NCI-H2196 (cell line): Measurements from ENCODE around the gene C20orf144.

Experiments
- DNase-seq: peaks from one replicate; lab custom pipeline; 2025; ENCODE audit not compliant: unreplicated experiment; lab: John Stamatoyannopoulos, UW

The C20orf144 gene

DNA sequence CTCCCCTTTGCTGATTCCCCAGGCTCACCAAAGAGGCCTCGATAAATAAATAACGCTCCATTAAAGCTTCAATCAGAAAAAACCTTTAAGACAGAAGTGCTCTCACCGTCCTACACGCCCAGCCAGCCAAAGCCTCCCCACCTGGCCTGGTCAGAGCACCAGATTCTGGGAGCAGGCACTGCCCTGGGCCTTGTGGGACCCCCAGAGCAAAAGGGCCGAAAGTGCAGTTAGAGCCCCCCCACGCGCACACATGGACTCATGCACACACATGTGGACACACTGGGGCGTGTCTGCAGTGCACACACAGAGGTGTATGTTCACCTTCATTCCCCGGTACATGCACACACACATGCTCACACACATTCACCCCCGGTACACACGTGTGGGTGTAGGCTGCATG is 14.0 kb downstream of the C20orf144 start:
- no peak for DNase-seq

DNA sequence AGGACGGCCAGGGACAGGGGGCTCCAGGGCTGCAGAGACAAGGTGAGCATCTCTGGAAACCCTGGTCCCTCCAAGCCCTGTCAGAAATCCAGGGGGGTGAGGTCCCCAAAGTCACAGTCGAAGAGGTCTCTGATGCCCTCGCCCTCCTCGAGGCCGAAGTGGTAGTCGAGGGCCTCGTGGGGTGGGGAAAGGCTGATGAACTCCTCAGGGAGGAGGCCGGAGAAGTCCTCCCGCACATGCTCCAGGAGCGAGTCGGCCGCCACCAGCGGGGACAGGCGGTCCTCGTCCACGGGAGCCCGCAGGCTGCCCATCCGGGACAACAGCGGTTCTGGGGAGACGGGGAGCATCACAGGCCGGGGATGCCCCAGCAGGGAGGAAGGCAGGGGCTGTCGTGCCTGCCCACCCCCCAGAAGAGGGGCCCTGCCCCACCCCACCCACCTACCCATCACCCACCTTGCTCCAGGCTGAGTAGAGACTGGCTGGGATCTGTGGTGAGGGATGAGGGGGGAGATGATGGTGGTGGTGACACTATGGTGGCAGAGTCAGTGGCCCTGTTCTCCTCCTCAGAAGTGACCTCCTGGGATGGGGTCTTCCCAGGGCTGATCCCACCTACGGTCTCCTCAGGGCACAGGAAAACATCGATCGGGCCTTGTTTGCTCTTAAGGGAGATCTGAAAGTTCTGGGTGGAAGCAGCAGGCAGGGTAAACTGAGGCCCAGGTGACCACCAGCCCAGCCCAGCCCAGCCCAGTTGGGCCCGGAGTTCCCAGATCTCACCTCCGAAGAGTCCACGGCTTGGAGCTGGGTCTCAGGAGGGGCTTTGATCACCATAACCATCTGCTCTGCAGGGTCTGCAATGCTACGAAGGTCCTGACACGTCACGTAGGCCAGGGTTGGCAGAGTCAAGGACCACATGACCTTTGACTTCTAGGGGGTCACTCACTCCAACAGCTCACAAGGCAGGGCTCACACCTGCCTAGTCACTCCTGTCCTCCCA is 14.8 kb downstream of the C20orf144 start:
- DNase-seq = no peak

DNA sequence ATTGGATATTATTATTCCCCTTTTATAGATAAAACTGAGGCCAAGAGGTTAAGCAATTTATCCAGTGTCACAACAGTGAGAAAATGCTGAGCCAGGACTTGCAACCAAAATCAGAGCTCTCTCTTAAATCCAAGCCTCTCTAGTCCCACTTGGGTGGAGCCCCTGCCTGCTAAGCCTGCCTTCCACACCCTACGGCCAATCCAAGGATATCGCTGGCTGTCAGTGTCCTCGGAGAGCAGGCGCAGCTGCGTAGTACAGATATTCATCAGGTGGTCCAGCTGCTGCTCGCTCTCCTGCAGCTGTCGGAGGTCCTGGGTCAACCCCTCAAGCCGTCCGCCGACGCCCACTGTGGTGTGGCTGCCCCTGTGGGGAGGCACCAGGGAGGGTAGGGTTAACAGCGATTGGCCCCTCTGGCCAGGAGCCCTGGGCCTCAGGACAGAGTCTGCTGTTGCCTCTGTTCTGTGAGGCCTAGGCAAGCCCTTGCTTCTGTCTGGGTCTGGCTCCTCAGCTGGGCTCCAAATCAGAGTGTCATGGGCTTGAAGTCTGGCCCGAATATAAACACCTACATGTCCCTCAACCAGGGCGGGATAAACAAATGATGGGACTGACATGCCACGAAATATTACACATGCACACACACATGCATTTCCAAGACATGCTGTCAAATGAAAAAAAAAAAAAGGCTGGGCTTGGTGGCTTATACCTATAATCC is 16.0 kb downstream of the C20orf144 start:
- no peak for DNase-seq

DNA sequence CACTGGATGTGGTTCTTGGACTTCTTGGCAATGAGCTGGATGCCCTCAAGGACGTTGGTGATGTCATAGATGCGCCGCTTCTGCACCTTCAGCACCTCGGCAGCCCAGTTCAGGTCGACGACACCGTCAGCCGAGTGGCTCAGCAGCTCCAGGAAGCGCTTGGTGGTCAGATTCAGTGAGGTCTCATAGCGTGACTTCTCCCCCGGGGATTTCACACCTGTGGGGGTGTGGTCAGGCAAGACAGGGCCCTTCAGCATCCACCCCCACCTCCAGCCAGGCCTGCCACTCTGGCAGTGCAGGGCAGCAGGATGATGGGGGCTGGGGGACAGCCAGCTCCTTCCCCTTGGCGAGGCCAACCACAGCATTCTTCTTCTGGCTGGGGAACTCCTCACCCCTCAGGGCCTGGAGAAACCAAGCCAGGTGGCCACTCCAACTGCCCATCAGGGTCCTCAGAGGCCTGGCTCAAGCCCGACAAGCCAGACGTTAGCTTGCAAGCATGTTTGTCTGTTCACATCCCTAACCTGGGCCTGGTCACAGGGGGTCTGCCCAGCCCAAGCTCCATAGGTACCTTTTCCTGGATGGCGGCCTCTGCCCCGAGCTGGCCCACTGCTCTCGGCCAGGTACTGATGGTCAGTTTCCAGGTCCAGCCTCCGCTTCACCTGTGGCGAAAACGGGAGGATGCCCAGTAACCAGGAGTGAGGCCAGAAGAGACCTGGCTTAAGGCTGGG is 17.8 kb downstream of the C20orf144 start:
- DNase-seq = no peak

DNA sequence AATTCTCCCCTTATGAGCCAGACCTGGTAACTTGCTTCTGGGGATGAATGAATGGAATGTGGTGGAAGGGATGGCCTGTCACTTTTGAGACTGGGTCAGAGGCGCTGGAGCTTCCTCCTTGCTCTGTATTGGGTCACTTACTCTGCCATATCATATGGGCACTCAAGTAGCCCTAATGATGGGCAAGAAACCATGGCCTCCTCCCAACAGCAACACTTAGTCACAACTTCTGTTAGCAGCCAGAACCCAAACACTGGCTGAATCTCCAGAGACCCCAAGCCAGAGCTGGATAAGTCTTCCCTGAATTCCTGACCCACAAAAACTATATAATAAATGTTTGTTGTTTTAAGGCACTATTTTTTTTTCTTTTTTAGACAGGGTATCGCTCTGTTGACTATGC is 18.6 kb downstream of the C20orf144 start:
- no peak for DNase-seq

DNA sequence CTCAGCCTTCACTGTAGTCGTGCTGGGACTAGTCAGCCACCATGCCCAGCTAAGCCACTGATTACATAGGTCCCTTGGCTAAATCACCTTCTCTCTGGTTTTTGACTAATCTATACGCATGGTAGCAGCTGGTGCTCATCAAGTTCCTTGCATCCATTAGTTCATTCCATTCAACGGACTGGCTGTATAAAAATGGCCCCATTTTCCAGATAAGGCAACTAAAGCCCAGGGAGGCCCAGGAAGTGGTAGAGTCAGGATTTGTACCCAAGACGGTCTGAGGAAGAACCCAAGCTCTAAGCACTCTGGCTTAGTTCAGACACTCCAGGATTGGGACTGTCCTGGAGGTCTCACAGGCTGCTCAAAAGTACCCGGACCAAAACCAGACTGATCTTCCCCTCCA is 19.2 kb downstream of the C20orf144 start:
- DNase-seq = no peak

DNA sequence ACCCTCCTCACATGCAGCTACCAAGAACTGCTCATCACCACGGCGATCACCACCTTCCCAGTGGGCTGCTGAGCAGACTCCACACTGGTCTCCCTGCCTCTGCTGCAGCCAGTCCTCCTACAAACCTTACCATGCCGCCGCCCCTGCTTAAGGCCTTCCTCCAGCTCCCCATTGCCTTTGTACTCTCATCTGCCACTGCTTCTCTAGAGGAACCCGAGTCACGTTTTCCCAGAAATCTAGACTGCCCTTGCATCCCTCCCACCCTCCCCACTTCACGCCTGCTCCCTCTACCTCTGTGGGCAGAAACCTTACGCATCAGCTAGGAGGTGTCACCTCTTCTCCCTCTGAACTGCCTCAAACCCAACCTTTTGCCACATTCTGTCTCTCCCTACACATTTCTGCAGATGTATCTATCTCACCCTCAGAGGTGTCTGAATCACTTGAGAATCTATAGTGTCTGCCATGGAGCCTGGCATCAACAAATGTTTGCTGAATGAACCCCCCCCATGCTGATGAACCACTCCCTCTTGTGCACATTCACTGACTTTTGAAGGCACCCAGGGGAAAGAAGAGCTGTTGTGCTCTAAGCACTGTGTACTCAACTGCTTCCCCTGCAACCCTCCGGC is 19.7 kb downstream of the C20orf144 start:
- DNase-seq = no peak

DNA sequence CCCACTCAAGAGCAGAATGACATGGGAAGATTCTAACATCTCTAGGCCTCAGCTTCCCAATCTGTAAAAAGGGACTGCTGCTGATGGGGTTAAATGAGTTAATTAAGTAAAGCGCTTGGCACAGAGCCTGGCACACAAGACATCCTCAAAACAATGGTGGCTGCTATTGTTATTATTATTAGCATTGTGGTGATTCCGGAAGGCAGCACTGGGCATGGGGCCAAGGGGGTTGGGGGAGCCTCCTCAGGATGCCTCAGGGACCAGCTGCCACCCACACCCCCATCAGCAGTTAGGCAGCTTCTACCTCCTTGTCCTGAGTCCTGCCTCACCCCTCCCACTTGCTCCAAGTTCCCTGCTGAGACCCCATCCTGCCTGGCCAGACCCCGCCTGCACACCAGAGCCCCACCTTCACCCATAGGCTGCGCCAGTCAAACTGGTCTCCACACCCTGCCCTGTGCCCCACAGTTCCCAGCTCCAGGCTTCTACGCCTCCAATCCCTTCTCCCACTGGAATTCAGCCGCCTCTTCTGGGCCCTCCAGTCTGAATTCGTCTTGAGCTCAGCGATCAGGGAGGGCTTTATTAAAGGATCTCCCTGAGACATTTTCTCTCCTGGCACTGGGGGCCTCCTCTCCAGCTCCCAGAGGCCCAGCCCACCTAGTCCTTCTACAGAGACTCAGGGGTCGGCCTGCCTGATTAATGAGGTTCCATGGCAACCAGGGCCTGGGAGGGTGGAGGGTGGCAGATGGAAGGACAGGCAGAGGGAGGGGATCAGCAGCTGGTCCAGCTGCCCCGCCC is 22.6 kb downstream of the C20orf144 start:
- no peak for DNase-seq

DNA sequence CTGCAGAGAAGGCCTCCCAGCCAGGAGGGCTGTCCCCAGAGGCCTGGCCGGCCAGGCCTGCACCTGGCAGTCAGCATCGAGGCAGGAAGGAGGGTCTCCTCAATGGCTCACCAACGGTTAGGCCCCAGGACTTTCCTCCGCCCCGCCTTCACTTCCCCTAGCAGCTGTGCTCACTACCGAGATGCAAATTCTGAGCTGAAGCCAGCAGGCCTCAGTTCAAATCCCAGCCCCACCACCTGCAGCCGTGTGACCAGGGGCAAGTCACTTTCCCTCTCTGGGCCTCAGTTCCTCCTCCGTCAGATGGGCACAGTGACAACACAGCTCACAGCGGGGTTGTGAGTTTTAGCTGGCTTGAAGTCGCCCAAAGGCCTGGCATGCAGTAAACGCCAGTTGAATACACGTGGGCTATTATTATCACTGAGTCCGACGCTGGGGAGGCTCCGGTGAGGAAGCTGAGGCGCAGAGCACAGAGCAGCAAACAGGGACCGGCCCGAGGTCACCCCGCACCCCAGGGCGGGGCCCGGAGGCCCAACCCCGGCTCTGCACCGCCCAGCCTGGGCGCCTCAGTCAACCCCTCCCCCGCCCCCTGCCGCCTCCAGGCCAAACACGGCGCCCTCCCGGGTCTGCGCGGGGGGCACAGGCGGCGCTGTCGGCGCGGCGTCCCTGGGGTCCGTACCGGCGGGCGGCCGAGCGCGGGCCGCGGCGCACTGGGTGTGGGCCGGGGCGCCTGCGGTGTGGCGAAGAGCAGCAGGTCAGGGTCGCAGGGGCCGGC is 23.4 kb downstream of the C20orf144 start:
- peak; percentile 53 for DNase-seq

DNA sequence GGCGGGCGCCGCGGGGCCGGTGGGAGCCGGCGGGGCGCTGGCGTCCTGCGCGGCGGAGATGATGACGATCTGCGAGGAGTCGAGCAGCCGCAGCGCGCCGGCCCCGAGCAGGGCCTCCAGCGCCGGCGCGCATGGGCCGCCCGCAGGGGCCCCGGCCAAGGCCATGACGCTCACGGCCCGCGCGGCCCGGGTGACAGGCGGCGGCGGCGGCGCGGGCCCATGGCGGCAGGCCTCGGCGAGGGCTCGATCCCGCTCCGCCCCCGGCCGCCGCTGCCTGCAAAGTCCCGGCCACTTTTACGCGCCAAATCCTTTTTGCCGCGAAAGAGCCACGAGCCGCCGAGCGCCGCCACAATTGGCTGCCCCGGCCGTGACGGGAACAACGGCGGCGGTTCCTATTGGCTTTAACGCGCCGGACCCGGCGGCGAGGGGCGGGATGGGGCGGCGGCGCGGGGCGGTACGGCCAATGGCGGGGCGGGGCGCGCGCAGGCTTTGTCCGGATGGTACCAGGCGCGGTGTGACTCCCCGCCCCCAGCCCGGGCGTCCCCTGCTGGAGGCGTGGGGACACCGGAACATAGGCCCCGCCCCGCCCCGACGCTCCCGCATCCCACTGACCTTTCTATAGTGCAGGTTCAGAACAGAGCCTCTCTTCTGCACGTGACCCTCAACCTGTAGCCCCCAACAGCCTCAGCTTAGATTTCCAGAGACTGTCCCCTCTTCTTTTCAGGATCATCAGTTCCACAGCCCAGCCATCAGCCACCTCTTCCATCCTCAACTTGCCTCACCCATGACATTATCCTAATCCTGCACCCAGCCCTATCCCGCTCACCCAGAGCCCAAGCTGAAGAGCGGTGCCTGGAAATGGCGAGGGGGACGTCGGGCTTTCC is 24.2 kb downstream of the C20orf144 start, which contains the start of gene E2F1:
TSS of gene E2F1 (minus strand) at position 286 of the 884 bp plus-strand sequence. CDS start at position 165, 121 bp downstream.
- DNase-seq = peak; percentile 97

DNA sequence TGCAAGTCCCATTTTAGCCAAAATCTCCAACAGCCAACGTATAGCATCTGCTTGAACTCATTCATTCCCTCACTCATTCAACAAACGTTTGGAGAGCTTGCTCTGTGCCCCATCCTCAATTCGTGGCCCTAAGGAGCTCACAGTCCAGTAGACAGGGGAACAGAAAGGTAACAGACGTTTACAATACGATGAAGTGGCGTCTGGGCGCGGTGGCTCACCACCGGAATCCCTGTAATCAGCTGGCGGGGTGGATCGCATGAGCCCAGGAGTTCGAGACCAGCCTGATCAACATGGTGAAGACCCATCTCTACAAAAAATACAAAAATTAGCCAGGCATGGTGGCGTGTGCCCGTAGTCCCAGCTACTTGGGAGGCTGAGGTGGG is 24.8 kb downstream of the C20orf144 start:
- no peak for DNase-seq

DNA sequence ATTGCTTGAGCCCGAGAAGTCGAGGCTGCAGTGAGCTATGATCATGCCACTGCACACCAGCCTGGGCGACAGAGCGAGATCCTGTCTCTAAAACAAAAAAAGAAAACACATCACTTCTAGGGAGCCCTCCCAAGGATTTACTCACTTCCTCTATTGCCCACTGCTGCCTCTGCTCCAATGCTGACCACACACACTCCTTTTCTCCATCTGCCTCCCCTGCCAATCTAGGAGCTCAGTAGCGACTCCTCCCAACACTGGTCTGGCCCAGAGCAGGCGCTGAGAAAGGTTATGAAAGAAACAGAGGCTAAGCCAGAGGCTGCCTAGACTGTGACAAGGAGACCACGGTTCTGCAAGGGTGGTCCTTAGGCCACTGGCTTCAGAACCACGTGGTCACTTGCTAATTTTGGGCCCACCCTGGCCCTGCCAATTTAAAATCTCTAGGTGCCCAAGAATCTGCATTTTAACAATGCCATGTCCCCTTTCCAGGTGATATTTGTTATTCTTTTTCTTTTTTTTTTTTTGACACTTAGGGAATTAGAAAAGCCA is 25.3 kb downstream of the C20orf144 start:
- no peak for DNase-seq

DNA sequence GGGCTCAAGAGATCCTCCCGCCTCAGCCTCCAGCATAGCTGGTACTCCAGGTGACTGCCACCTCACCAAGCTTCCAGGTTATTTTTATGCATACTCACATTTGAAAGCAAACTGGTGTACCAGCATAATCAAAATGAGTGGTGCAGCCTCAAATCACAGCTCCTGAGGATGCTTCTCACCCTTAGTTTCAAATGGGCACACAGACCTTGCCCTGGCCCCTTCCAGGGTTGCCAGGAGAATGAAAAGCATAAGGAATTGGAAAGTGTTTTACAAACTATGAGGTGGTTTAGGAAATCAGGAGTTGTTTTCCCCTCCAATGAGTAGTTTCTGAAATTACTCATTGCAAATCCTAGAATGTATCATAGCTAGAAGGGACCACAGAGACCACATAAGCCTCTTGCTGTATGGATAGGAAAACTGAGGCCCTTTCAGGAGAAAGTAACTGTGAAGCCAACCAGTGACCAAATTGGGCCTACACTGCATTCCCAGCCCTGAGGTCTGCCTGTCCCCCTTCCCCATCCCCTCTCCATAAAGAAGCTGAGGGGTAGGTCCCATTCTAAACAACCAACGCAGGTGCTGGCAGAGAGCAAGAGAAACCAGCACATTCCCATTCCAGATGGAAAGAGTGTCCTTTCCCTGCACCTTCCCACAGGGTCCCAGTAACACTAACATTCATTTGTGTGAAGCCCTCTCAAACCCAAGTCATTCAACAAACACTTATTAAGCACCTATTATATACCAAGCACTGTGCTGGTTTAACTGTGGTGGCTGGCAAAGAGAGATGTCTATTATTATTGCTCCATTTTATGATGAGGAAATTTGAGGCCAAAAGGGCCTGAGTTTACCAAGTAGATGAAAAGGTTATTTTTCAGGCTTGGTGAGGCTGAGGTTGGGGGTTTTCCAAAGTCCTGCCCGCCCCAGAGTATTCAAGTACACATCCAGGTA is 26.1 kb downstream of the C20orf144 start:
- no peak for DNase-seq

DNA sequence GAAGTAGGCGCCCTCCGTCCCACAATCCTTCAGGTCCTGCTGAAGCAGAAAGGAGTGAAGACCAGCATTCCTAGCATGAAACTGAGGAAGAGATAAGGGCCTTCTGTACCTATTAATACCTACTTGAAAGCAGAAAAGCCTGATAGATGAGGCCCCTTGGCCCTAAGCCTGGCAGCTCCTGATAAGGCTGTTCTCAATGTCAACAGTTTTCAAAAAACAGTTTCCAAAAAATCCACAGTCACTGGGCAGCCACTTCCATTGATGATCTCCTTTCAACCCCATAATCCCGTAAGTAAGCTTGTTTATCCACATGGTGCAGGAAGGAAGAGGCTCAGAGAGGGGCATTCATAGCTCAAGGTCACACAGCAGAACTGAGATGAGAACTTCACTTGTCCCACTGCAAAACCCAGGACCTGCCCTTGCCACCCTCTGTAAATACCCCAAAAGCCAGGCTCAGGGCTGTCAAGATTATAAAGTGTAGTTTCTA is 26.9 kb downstream of the C20orf144 start:
- no peak for DNase-seq

DNA sequence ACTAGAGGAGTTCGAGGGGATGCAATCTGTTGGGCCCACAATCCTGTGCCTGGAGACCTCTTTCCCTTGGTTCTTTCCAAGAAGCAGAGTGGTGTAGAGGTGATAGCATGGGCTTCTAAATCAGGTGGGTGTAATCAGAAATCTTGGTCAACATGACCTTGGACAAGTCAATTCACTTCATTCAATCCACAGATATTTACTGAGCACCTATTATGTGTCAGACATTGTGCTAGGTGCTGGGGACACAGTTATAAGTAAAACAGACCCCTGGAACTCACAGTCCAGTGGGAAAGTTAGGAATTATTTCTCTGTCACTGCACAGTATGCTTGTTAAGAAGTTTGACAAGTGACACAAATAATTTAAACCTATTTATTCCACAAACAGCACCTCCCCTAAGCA is 27.4 kb downstream of the C20orf144 start:
- no peak for DNase-seq

DNA sequence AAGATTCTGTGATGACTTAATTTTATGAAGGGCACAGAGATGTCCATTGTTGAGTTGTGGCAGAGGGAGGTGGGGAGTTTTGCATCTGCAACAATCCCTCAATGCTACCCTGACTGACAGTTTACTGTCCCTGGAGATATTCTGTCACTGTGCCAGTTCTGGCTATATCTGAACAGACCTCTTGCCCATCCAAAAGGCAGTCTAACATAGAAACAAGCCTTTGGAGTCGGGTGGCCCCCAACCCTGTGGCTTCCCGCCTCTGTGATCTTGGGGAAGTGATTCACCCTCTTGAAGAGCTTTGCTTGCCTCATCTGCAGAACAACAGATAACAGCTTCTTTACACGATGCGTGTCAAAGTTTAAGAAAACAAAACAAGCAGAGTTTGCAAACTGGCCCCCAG is 27.8 kb downstream of the C20orf144 start:
- no peak for DNase-seq

DNA sequence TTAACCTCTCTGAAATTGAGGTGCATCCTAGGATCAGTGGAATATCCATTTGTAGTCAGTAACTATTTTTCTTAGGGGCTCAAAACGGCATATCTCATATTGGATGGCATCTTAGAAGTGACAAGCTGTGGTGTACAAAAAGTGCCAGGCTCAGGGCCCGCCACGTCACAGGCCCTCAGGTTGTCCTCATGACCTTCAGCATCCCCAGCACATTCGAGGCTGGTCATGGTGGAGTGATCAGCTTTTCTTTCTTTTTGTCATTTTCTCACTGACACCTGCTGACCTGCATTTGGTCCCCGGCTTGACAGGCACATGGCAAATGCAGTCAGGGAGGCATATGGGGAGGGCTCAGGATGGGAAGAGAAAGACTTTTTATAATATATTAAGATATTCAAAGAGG is 31.2 kb downstream of the C20orf144 start:
- no peak for DNase-seq
